ENCODE results near the gene NAT16.
"Not testable (repeated sequence)": the region's sequence is repeated elsewhere in the genome, so short reads cannot be mapped to it uniquely, and the experiment has no call there.

The NAT16 gene

DNA sequence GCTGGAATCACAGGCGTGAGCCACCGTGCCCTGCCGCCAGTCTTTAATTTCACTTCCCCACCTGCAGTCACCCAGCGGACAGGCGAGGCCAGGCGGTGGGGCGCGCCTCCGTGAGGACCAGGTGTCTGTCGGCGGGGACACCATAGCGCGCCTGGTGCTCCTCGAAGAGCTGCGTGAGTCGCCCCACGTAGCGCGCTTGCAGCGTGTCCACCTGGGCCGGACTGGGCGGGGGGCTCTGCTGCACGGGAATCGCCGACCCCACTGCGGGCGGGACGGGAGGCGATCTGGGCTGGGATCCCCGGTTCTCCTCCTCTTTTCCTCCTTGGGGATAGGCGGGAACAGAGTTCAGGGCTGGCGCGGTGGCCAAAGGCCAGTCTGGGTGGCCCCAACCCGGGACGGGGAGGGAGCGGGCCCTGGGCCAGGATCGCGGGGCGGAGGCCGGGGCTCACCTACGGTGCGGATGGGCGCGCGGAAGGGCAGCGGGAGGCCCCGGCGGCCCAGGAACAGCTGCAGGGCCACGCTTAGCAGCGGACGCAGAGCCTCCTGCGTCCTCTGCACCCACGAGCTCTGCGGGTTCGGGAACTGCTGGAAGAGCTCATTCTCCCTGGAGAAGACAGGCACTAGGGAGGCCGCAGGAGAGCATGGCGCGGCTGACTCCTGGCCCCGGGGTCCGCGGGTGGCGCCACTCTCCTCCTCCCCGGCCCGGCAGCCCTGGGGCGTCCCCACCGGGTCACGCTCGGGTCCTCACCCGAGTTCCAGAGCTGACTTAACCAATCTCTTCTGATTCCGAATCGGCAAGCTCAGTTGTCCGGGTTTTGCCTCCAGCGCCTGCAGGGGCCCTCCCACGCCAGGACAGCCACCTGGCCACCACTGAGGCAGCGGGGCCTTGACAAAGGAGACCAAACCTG, 21.9 kb upstream of the NAT16 start:
- H3K4me3 ChIP-seq (ENCODE audit: insufficient read depth, low read depth, low read length), result no peak overlapping the region
- H3K9me3 ChIP-seq (ENCODE audit: control insufficient read depth, low read length), result no peaks in the 10 kb centered on the region
- no peak overlapping the region for H3K27ac ChIP-seq (ENCODE audit: insufficient read depth, low read depth, low read length, poor library complexity, severe bottlenecking)
- WGBS, 2 experiments, result 70 to 71% methylated on average over 75 of the region's 75 CpGs
- peaks cover 36% of the 10 kb centered on the region for H3K27me3 ChIP-seq (ENCODE audit: control insufficient read depth, insufficient read depth, low read length, poor library complexity, severe bottlenecking)
- no peaks in the 10 kb centered on the region for H3K36me3 ChIP-seq (ENCODE audit: control insufficient read depth, insufficient read depth, low read length)
- H3K4me1 ChIP-seq (ENCODE audit: control insufficient read depth, insufficient read depth, low read length), result no peaks in the 10 kb centered on the region

DNA sequence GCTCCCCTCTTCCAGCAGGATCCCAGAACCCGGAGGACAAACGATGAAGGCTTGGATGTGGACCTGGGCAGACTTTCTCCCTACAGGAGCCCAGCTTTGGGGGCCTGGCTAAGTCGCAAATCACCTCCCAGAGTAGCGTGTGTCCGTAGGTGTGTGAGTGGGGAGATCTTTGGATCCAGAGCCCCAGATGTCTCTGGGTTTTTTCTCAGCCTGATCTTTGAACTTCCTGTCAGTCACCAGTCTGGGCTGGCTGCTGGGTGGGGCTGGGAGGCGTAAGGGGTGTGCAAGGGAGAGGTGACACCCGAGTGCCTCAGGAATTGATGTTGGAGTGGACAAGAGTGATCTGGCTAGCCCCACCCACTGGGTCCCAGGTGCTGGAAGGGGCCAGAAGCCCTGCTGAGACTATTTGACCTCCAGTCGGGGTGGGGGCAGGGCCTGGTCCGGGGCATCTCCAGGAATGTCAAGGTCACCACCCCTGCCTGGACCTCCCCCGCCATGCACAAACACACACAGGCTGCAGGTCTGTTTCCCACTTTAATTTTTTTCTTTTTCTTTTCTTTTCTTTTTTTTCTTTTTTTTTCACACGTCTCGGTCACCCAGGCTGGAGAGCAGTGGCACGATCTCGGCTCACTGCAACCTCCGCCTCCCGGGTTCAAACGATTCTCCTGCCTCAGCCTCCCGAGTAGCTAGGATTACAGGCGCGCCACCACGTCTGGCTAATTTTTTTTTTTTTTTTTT, 20.9 kb upstream of the NAT16 start, which contains the start of gene MOGAT3:
Gene MOGAT3 (minus strand): TSS at position 175 of the 738 bp plus-strand sequence. CDS start 182 bp downstream, outside the sequence.
- Histone ChIP-seq H3K4me1 (ENCODE audit: control insufficient read depth, insufficient read depth, low read length) (no peaks in the 10 kb centered on the region), H3K9me3 (ENCODE audit: control insufficient read depth, low read length) (no peaks in the 10 kb centered on the region), H3K4me3 (ENCODE audit: insufficient read depth, low read depth, low read length) (no peak within 1 kb of the TSS), H3K36me3 (ENCODE audit: control insufficient read depth, insufficient read depth, low read length) (no peaks in the 10 kb centered on the region), H3K27me3 (ENCODE audit: control insufficient read depth, insufficient read depth, low read length, poor library complexity, severe bottlenecking) (peaks cover 36% of the 10 kb centered on the region), H3K27ac (ENCODE audit: insufficient read depth, low read depth, low read length, poor library complexity, severe bottlenecking) (no peak within 1 kb of the TSS)
- 65% methylated on average over 21 of the region's 21 CpGs for WGBS, 2 experiments

DNA sequence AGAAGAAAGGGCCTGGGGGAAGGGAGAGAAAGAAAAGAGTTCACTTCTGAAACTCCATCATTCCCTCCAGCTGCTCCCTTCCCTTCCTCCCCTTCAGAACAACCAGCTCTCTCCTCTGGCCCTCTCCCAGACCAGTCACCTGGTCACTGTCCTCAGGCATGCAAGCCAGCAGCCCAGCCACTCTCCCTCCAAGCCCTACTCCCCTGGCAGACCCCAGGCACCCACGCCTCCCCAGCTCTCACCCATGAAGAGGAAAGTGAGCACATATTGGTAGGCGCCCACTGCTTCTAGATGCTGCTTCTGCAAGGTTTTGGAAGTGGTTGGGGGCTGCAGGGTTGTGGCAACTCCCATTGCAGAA, 20.4 kb upstream of the NAT16 start:
- Histone ChIP-seq H3K36me3 (ENCODE audit: control insufficient read depth, insufficient read depth, low read length) (no peaks in the 10 kb centered on the region), H3K4me1 (ENCODE audit: control insufficient read depth, insufficient read depth, low read length) (no peaks in the 10 kb centered on the region), H3K9me3 (ENCODE audit: control insufficient read depth, low read length) (no peaks in the 10 kb centered on the region), H3K27me3 (ENCODE audit: control insufficient read depth, insufficient read depth, low read length, poor library complexity, severe bottlenecking) (peaks cover 36% of the 10 kb centered on the region), H3K4me3 (ENCODE audit: insufficient read depth, low read depth, low read length) (no peak overlapping the region), H3K27ac (ENCODE audit: insufficient read depth, low read depth, low read length, poor library complexity, severe bottlenecking) (no peak overlapping the region)
- 76 to 89% methylated on average over 2 of the region's 2 CpGs for WGBS, 2 experiments

DNA sequence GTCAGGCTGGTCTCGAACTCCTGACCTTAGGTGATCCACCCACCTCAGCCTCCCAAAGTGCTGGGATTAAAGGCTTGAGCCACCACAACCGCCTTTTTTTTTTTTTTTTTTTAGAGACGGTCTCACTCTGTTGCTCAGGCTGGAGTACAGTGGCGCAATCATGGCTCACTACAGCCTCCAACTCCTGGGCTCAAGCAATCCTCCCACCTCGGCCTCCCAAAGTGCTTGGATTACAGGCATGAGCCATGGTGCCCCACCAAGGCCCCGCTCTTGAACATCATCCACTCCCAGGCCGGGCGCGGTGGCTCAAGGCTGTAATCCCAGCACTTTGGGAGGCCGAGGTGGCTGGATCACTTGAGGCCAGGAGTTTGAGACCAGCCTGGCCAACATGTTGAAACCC, 19.4 kb upstream of the NAT16 start:
- H3K9me3 ChIP-seq (ENCODE audit: control insufficient read depth, low read length); H3K4me1 ChIP-seq (ENCODE audit: control insufficient read depth, insufficient read depth, low read length); H3K27ac ChIP-seq (ENCODE audit: insufficient read depth, low read depth, low read length, poor library complexity, severe bottlenecking); H3K4me3 ChIP-seq (ENCODE audit: insufficient read depth, low read depth, low read length); H3K36me3 ChIP-seq (ENCODE audit: control insufficient read depth, insufficient read depth, low read length): not testable (repeated sequence)
- 94 to 95% methylated on average over 10 of the region's 10 CpGs for WGBS, 2 experiments
- peaks cover 36% of the 10 kb centered on the region for H3K27me3 ChIP-seq (ENCODE audit: control insufficient read depth, insufficient read depth, low read length, poor library complexity, severe bottlenecking)

DNA sequence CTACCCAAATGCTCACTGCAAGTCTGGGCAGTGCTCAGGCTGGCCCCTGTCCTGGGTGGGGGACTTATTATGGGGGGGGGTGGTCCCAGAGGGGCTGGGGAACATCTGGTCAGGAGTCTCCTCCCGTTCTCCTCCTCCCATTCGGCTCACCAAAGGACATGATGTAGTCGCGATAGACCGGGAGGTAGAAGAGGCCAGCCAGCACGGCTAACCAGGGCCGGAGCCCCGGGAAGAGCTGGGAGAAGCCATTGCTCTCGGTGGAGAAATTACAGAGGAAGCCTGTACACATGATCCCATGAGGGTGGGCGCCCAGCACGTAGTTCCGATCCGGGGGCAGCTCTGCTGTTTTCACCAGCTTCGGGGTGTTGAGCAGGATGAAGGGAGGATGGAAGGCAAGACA, 18.4 kb upstream of the NAT16 start:
- no peak overlapping the region for H3K4me3 ChIP-seq (ENCODE audit: insufficient read depth, low read depth, low read length)
- no peaks in the 10 kb centered on the region for H3K9me3 ChIP-seq (ENCODE audit: control insufficient read depth, low read length)
- WGBS, 2 experiments, result 90 to 92% methylated on average over 14 of the region's 14 CpGs
- H3K27ac ChIP-seq (ENCODE audit: insufficient read depth, low read depth, low read length, poor library complexity, severe bottlenecking), result no peak overlapping the region
- peaks cover 34% of the 10 kb centered on the region for H3K27me3 ChIP-seq (ENCODE audit: control insufficient read depth, insufficient read depth, low read length, poor library complexity, severe bottlenecking)
- no peaks in the 10 kb centered on the region for H3K36me3 ChIP-seq (ENCODE audit: control insufficient read depth, insufficient read depth, low read length)
- no peaks in the 10 kb centered on the region for H3K4me1 ChIP-seq (ENCODE audit: control insufficient read depth, insufficient read depth, low read length)

DNA sequence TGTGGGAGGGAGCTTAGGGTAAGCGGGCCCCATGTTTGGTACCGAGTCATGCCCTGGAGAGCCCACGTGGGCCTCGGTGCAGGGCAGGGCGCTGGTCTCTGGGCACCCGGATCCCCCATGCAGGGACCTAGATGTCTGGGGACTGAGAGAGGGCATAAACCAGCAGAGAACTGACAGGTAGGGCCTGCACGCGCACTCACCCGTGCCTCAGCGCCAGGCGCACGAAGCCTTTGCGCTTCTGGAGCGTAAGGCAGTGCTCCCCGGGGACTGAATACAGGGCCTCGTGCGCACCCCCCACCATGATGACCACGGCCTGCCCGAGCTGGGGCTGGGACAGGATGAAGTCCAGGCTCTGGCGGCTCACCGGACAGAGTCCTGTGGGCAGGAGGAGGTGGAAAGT, 17.9 kb upstream of the NAT16 start:
- 92 to 93% methylated on average over 21 of the region's 21 CpGs for WGBS, 2 experiments
- Histone ChIP-seq H3K36me3 (ENCODE audit: control insufficient read depth, insufficient read depth, low read length) (no peaks in the 10 kb centered on the region), H3K27ac (ENCODE audit: insufficient read depth, low read depth, low read length, poor library complexity, severe bottlenecking) (no peak overlapping the region), H3K27me3 (ENCODE audit: control insufficient read depth, insufficient read depth, low read length, poor library complexity, severe bottlenecking) (peaks cover 29% of the 10 kb centered on the region), H3K4me1 (ENCODE audit: control insufficient read depth, insufficient read depth, low read length) (no peaks in the 10 kb centered on the region), H3K9me3 (ENCODE audit: control insufficient read depth, low read length) (no peaks in the 10 kb centered on the region), H3K4me3 (ENCODE audit: insufficient read depth, low read depth, low read length) (no peak overlapping the region)

DNA sequence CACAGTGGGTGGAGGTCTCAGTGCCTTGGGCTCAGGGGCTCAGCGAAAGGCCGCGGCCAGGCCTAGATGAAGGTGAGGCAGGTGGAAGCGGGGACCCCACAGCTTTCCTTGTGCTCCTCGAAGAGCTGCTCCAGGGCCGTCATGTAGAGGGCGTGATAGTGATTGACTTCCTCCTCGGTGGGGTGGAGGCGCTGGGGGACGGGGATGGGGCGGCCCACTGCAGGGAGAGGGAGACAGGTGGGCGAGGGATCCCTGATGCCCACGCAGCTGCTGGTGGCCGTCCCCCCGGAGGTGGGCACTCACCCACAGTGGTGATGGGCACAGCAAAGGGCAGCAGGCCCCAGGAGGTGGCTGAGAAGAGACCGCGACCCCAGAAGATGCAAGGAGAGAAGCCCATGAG, 15.8 kb upstream of the NAT16 start:
- H3K9me3 ChIP-seq (ENCODE audit: control insufficient read depth, low read length), result no peaks in the 10 kb centered on the region
- no peak overlapping the region for H3K27ac ChIP-seq (ENCODE audit: insufficient read depth, low read depth, low read length, poor library complexity, severe bottlenecking)
- peaks cover 8% of the 10 kb centered on the region for H3K27me3 ChIP-seq (ENCODE audit: control insufficient read depth, insufficient read depth, low read length, poor library complexity, severe bottlenecking)
- no peak overlapping the region for H3K4me3 ChIP-seq (ENCODE audit: insufficient read depth, low read depth, low read length)
- 93 to 94% methylated on average over 17 of the region's 17 CpGs for WGBS, 2 experiments
- H3K36me3 ChIP-seq (ENCODE audit: control insufficient read depth, insufficient read depth, low read length), result no peaks in the 10 kb centered on the region
- no peaks in the 10 kb centered on the region for H3K4me1 ChIP-seq (ENCODE audit: control insufficient read depth, insufficient read depth, low read length)

DNA sequence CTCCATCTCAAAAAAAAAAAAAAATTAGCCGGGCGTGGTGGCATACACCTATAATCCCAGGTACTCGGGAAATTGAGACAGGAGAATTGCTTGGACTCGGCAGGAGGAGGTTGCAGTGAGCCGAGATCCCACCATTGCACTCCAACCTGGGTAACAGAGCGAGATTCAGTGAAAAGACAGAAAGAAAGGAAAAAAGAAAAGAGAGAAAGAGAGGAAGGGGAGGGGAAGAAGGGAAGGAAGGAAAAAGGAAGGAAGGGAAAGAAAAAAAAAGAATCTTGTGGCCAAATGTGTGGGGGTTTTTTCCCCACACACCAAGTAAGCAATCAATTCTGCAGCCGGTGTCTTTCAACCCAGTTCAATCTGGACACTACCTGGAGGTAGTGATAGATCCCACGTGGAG, 9.0 kb upstream of the NAT16 start:
- no peaks in the 10 kb centered on the region for H3K36me3 ChIP-seq (ENCODE audit: control insufficient read depth, insufficient read depth, low read length)
- no peak overlapping the region for H3K27ac ChIP-seq (ENCODE audit: insufficient read depth, low read depth, low read length, poor library complexity, severe bottlenecking)
- no peaks in the 10 kb centered on the region for H3K4me1 ChIP-seq (ENCODE audit: control insufficient read depth, insufficient read depth, low read length)
- no peaks in the 10 kb centered on the region for H3K9me3 ChIP-seq (ENCODE audit: control insufficient read depth, low read length)
- H3K4me3 ChIP-seq (ENCODE audit: insufficient read depth, low read depth, low read length), result no peak overlapping the region
- WGBS, 2 experiments, result 84 to 88% methylated on average over 8 of the region's 8 CpGs
- no peaks in the 10 kb centered on the region for H3K27me3 ChIP-seq (ENCODE audit: control insufficient read depth, insufficient read depth, low read length, poor library complexity, severe bottlenecking)

DNA sequence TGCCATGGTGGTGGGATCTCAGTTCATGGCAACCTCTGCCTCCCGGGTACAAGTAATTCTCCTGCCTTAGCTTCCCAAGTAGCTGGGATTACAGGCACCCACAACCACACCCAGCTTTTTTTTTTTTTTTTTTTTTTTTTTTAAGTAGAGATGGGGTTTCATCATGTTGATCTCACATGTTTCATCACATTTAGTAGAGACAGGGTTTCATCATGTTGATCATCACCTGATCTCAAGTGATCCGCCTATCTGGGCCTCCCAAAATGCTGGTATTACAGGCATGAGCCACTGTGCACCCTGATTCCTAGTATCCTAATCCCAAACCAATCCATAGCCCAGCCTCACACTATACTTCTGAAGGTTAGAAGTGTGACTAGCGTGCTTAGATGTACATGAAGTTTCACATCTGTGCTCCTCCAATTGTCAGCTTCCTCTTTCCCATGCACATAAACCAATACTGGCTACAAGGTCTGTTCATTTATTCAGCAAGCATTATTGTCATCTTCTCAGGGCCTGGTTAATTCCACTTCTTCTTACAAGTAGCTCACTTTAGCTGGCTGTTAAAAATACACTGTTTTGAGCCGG, 6.8 kb upstream of the NAT16 start:
- Histone ChIP-seq H3K36me3 (ENCODE audit: control insufficient read depth, insufficient read depth, low read length) (no peaks in the 10 kb centered on the region), H3K27ac (ENCODE audit: insufficient read depth, low read depth, low read length, poor library complexity, severe bottlenecking) (no peak overlapping the region), H3K27me3 (ENCODE audit: control insufficient read depth, insufficient read depth, low read length, poor library complexity, severe bottlenecking) (peaks cover 3% of the 10 kb centered on the region), H3K4me3 (ENCODE audit: insufficient read depth, low read depth, low read length) (no peak overlapping the region), H3K9me3 (ENCODE audit: control insufficient read depth, low read length) (no peaks in the 10 kb centered on the region), H3K4me1 (ENCODE audit: control insufficient read depth, insufficient read depth, low read length) (no peaks in the 10 kb centered on the region)
- WGBS, 2 experiments, result 91 to 95% methylated on average over 4 of the region's 4 CpGs

DNA sequence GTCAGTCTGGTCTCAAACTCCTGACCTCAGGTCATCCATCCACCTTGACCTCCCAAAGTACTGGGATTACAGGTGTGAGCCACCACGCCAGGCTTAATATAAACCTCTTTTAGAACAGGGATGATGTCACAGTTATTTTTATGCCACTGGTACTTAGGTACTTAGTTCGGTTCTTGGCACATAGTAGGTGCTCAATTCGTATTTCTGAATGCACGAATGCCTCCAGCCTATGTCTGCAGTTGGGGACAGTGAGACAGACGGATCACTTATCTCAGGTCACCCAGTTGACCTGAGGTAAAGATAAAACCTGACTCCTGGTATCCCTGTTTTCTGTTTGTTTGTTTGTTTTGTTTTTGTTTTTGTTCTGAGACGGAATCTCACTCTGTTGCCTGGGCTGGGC, 6.1 kb upstream of the NAT16 start:
- Histone ChIP-seq H3K9me3 (ENCODE audit: control insufficient read depth, low read length) (no peaks in the 10 kb centered on the region), H3K27me3 (ENCODE audit: control insufficient read depth, insufficient read depth, low read length, poor library complexity, severe bottlenecking) (peaks cover 6% of the 10 kb centered on the region), H3K36me3 (ENCODE audit: control insufficient read depth, insufficient read depth, low read length) (no peaks in the 10 kb centered on the region), H3K27ac (ENCODE audit: insufficient read depth, low read depth, low read length, poor library complexity, severe bottlenecking) (no peak overlapping the region), H3K4me1 (ENCODE audit: control insufficient read depth, insufficient read depth, low read length) (no peaks in the 10 kb centered on the region), H3K4me3 (ENCODE audit: insufficient read depth, low read depth, low read length) (no peak overlapping the region)
- 93 to 96% methylated on average over 6 of the region's 6 CpGs for WGBS, 2 experiments

Measured in ectodermal cell (in vitro differentiated cells).